CD4-positive, alpha-beta T cell treated with Interleukin-10 for 1 hour (primary cell): Measurements from ENCODE around the gene CSH2.

Source experiments
- DNase-seq: peaks from one replicate; pipeline ENCODE4 v3.0.0-alpha.2; 2020

CSH2 gene

GRCh38 chr17:63833741-63834373 is 39.6 kb downstream of the CSH2 start:
- no peak for DNase-seq

- no peak for DNase-seq
Observed at GRCh38 chr17:63833026-63833740, 40.3 kb downstream of the CSH2 start.

GRCh38 chr17:63832455-63832854 is 41.0 kb downstream of the CSH2 start:
- no peak for DNase-seq

GRCh38 chr17:63832014-63832413 is 41.5 kb downstream of the CSH2 start:
- no peak for DNase-seq

- DNase-seq = no peak
Observed at GRCh38 chr17:63831505-63831904, 42.0 kb downstream of the CSH2 start.

GRCh38 chr17:63830904-63831491 is 42.5 kb downstream of the CSH2 start:
- no peak for DNase-seq

GRCh38 chr17:63830278-63830677 is 43.2 kb downstream of the CSH2 start:
- DNase-seq = no peak

GRCh38 chr17:63828936-63829335 is 44.5 kb downstream of the CSH2 start:
- DNase-seq = no peak

- DNase-seq = no peak
Observed at GRCh38 chr17:63827801-63828221, 45.7 kb downstream of the CSH2 start.

GRCh38 chr17:63827002-63827800 is 46.3 kb downstream of the CSH2 start, which contains the start of the genes FTSJ3 and PSMC5:
FTSJ3 (minus strand) TSS chr17:63827663; CDS start chr17:63826902, 761 bp downstream.
PSMC5 (plus strand) TSS chr17:63827431; CDS start chr17:63827491, 60 bp downstream.
- peak; percentile 96 for DNase-seq

- no peak for DNase-seq
Observed at GRCh38 chr17:63826468-63827001, 46.9 kb downstream of the CSH2 start.

- no peak for DNase-seq
Observed at GRCh38 chr17:63824362-63824761, 49.1 kb downstream of the CSH2 start.

- DNase-seq = no peak
Observed at GRCh38 chr17:63823659-63824331, 49.7 kb downstream of the CSH2 start.

- DNase-seq = no peak
Observed at GRCh38 chr17:63822537-63822936, 50.9 kb downstream of the CSH2 start.
